CD4-positive, alpha-beta T cell treated with Interleukin-2 at 100 ng/mL for 4 hours (primary cell): ENCODE data around the gene CLPSL2.
A peak's percentile ranks its signal among the peaks of the same experiment; 100 is the strongest.

Experiments used
- DNase-seq: peaks from one replicate; pipeline ENCODE4 v3.0.0-alpha.2; 2020; ENCODE audit warnings: low spot score

Gene CLPSL2

DNA sequence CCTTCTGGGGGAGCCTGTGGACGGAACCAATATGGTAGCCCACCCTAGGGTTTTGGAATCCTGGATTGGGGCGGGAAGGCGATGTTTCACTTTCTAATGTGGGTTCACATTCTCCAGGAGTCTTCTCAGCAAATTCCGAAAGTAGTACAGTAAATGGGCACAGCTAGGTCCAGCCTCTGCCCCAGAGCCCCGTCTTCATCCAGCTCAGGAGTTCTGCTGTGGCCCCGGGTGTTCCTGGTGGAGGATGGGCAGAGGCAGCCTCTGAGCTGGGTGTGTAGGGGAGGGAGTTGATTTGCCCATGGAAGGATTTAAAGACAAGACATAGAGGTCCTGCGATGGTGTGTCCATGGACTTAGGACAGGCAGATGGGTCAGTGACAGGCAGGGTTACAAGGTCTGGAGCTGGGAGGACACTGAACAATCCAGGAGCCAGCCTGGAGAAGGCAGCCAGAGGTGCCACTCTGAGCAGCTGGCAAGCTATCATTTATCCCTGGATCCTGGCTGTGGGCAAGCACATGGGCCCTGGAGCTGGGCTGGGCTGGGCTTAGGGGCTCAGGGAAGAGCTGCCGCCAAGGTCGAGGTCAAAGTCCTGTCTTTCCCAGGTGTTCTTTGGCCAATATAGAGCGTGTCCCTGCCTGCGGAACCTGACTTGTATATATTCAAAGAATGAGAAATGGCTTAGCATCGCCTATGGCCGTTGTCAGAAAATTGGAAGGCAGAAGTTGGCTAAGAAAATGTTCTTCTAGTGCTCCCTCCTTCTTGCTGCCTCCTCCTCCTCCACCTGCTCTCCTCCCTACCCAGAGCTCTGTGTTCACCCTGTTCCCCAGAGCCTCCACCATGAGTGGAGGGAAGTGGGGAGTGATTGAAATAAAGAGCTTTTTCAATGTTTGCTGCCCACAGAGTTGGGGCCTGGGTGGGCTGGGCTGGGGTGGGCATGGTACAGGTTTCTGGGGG lies 11.1 kb downstream of the CLPSL2 start:
- no peak for DNase-seq

- no peak for DNase-seq
Measured at GRCh38 chr6:35788423-35788982, 12.1 kb downstream of the CLPSL2 start.

GRCh38 chr6:35790683-35791082 lies 14.3 kb downstream of the CLPSL2 start:
- DNase-seq: no peak

DNA sequence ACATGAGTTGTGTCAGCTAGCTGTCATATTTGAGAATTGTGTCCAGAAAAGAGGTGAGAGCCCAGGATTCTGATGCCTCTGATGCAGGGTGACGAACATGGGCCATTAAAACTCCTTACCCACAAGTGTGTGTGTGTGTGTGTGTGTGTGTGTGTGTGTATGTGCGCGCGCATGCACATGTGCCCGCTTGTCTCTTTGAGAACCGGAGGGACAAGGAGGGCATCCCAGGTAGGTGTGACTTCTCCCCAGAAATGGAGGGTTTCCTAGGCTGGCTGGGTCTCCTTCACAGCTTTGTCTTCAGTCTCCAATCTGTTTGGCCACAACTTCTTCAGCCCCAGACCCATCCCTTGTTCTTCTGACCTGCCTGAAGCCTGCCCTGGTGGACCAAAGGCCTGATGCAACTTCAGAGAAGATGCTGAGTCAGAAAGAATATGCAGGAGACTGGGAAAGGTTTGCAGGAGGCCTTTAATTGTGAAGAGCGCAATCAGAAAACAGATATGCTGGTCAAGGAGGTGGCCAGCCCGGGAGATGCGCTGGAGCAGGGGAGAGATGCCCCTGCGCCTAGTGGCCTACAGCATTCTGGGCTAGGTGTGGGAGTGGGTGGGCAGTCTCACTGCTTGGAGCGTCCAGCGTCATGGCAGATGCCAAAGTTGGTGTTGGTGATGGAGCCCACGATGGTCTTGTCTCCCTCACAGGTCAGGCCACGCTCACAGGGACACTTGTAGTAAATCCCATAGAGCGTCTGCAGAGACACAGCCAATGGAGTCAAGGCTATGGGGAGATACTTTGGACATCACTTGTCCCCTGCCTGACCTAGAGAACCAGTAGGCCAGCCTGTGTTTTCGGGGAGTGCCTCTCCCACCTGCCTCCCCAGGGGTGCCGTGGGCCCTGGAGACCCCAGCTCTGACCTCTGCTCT lies 18.4 kb downstream of the CLPSL2 start:
- DNase-seq: no peak

DNA sequence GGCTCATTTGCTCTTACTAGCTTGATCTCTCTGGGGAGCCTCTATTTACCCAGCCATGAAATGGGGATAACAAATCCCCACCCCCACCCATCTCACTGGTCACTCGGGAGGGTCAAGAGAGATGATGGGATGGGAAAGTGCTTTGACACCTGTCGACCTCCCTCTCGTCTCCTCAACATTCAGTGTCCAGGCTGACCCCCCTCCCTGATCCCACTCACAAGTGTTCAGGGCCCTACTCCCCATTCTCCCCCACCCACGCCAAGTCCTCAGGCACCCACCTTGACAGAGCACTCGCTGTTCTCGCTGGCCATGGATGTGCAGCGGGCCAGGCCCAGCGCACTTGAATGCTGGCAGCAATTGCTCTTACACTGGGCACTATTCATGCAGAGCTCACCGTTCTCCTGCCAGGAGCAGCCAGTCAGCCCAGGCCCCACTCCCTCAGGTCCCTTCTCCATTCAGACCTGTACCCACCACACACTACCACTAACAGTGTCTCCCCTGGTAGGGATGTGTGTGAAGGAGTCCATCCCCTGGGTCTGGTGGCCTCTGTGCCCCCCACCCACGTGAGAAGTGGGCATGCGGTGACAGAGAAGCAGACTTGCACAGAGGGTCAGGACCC lies 19.2 kb downstream of the CLPSL2 start:
- no peak for DNase-seq

DNA sequence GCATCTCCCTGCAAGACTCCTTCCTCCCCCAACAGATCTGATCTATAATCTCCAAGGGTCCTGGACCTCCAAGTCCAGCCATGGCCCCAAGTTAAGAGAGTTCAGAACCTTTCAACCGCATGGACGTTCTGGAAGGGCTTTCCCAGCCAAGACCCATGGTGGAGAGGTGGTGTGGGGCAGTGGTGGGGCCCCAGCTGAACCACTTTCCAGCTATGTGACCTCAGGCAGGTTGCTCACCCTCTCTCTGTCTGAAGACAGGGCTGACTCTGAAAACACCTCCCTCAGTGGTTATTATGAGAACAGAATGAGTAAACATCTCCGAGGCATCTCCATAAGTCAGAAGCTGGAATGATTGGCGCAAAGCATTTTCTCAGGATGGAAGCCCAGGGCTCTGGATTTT lies 19.8 kb downstream of the CLPSL2 start:
- no peak for DNase-seq

- DNase-seq: no peak
Measured at GRCh38 chr6:35797837-35798526, 21.6 kb downstream of the CLPSL2 start.

GRCh38 chr6:35798706-35799105 lies 22.3 kb downstream of the CLPSL2 start:
- no peak for DNase-seq

GRCh38 chr6:35801148-35801547 lies 24.8 kb downstream of the CLPSL2 start:
- no peak for DNase-seq

DNA sequence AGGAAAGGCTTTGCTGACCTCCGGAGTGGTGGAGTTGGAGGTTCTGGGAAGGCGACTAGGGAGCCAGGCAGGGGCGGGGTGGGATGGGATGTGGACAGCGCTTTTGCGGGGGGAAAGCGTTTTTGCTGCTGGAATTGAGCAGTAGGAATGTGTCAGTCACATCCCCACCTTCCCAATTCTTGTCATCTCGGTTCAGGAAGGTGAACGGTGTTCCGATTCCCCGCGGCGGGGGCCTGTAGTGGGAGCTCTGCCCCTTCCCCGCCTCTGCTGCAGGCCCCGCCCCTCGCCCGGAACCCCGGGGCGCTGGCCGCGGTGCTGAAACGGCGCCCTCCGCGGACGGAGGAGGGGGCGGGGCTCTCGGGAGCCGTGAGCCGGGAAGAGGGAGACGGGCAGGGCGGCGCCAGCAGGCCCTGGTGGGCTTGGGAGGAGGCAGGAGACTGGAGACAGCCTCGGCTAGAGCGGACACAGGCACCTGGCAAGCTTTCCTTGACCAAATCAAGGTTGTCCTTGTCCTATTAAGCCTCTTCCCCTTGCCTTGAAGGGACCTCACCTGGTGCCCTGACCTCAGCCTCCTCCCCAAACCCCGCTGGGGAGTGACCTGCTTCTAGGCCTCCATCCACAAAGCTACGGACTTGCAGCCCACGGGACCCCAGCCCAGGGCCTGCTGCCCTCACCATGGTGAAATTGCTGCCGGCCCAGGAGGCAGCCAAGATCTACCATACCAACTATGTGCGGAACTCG lies 28.8 kb downstream of the CLPSL2 start, which contains the start of gene LHFPL5:
LHFPL5 (plus strand) TSS at position 357 of the 741 bp plus-strand sequence; CDS start at position 676, 319 bp downstream.
- DNase-seq: peak; percentile 24

GRCh38 chr6:35808688-35809087 lies 32.3 kb downstream of the CLPSL2 start:
- DNase-seq: no peak

DNA sequence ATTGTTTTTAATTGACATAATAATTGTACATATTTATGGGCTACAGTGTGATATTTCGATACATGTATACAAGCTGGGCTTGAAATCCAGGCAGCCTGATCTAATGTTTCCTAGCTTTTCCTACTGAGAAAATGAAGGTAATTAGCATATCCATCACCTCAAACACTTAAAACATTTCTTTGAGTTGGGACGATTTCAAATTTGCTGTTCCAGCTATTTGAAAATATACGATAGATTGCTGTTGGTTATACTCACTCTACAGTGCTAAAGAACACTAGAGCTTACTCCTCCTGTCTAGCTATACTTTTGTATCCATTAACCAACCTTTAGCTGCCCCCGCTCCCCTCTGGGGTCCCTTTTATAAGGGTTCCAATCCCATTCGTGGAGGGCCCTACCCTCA lies 33.4 kb downstream of the CLPSL2 start:
- DNase-seq: no peak

DNA sequence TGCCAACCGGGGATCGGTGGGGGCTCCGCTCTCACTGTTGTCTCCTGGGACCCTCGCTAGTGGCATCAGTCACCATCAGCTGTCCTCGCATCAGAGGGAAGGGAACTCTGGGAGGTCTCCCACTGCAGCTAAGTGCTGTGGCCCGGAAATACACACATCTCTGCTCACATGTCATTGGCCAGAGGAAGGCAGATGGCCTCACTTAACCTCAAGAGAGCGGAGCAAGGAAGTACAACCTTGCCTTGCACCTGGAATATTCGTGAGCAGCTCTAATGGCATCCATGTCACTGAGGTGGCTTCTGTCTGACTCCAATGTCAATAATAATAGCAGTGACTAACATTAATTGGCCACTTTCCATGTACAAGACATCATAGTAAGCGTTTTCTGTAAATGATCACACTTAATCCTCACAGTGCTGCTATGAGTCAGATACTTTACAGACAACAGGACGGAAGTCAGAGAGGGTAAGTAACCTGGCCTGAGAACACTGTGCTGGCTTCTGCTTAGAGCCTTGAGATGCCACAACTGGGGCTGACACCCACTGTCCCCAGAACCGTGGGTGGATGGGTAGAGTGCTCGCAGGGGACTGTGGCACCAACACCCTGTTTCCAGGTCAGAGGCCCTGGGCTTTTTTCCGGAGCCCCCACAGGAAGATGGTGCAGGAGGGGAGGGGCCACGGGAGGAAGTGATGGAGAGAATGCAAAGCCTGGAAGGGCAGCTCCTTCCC lies 34.7 kb downstream of the CLPSL2 start:
- DNase-seq: no peak

DNA sequence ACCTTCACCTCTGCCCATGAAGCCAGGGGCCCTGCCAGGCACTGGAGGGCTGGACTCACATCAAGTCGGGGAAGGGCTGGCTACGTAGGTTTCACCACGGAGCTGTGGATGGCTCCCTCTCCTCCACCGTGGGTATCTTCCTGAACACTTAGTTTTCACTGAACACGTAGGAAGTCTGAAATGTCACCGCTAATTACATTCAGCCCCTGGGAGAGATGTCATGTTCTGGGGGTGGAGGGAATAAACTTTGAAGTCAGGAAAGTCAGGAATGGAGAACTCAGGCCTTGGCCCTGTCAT lies 35.2 kb downstream of the CLPSL2 start:
- DNase-seq: no peak

- DNase-seq: no peak
Measured at GRCh38 chr6:35817515-35817914, 41.1 kb downstream of the CLPSL2 start.

DNA sequence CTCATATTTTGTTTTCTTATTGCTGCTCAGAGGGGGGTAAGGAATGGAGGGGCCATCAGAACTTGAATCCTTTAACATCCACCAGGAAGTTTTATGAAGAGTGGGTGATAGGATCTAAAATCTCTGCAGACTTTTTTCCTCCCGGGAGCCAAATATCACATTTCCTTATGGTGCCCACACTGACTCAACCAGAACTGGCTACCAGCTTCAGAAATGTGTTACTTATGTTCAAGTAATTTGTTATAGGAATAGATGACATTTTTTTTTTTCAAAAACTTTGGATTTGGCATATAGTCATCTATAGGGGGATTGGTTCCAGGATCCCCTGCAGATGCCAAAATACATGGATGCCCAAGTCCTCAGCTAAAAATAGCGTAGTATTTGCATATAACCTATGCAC lies 47.2 kb downstream of the CLPSL2 start:
- DNase-seq: no peak

DNA sequence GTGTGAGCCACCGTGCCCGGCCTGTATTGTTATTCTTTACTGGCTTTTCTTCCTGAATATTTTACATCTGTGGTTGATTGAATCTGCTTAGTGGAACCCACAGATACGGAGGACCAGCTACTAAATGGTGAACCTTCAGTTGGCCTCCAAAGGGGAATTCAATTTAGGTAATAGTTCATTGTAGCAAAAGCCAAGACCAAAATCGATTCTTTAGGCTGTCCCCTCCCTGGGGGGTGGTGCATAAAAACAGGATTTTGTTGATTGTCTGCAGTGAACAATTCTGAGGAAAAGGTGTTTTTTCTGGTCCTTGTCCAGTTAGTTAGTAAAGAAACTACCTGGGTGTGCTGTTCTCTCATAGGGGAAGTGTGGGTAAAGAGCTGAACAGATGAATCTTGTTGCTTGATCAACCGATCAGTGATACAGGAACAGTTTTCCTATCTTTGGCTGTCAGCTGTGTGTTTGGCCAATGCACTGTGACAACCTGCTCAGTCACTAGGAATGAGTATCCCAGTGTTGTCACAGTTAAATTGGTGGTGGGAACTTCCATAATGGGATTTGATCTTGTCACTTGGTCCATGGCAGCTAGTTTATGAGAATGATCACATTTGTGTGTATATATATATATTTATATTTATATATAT lies 48.3 kb downstream of the CLPSL2 start:
- no peak for DNase-seq
